ENCODE measurements around the gene PMEPA1. TPM values are rescaled to one million over a fixed set of nuclear protein-coding genes. Genes with fewer than 3 reads are reported as not detected.

PMEPA1 gene
- polyA plus RNA-seq, 2 of the 4 experiments (the other 2 are of a cell fraction) = 131 to 147 TPM

DNA sequence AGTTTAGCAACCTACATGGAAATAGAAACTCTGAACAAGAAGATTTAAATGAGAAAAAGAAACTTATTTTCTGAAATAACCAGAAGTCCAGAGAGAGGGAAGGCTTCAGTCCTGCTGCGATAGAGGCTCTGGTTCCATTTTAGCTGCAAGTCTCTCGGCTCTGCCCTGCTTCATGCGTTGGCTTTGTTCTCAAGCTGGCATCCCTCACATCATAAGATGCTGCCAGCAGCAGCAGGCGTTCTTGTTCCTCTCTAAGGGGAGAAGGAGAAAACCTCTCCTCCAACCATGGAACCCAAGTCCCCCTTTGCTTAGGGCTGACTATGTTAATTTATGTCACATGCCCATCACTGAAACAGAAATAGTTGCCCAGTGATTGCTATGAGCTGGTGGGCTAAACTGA lies 46.4 kb upstream of the PMEPA1 start:
- WGBS (ENCODE audit: missing lambda C conversion rate) = 92% methylated on average over 4 of the region's 4 CpGs
- no peak for DNase-seq (ENCODE audit: low read depth in 1 of 2, low spot score in 1 of 2)
- FAIRE-seq = no peak
- Histone ChIP-seq H3K9me3 (peaks cover 15% of the 10 kb centered on the region), H3K4me1 (peaks cover 3% of the 10 kb centered on the region; the same call in 1 of the 3 replicates), H3K4me2 (no peak overlapping the region), H3K4me3 (no peak overlapping the region), H3K27ac (peak overlapping the region in 1 of 2 experiments; percentile 73; a peak in 2 of 6 replicates)
- CTCF ChIA-PET = interaction anchor here (1.7 to 1.9 kb wide), 2 partner anchors 14 to 424 kb away, joined by 4 to 7 read pairs; no protein-coding TSS in a partner anchor
- ATAC-seq = no peak
- TF ChIP-seq EHF (CRISPR knock-in tag; IDR thresholded peaks at IDR 0.05) (no peak), FOXS1 (CRISPR knock-in tag; IDR thresholded peaks at IDR 0.05) (no peak), MAFK (IDR thresholded peaks at IDR 0.05; ENCODE audit: partially characterized antibody) (no peak), NR3C1 (IDR thresholded peaks at IDR 0.05) (no peak), MAX (IDR thresholded peaks at IDR 0.05) (no peak), RFX5 (IDR thresholded peaks at IDR 0.05) (no peak), FOSB (CRISPR knock-in tag; IDR thresholded peaks at IDR 0.05) (no peak), USF2 (IDR thresholded peaks at IDR 0.05) (no peak), KDM1A (IDR thresholded peaks at IDR 0.05; ENCODE audit: low read depth) (no peak), CHD2 (IDR thresholded peaks at IDR 0.05; ENCODE audit: low read length, partially characterized antibody) (no peak), SREBF2 (IDR thresholded peaks at IDR 0.05) (no peak), TP53 (CRISPR knock-in tag; IDR thresholded peaks at IDR 0.05) (no peak), EHMT2 (IDR thresholded peaks at IDR 0.05; ENCODE audit: low read depth) (no peak)
- POLR2A ChIA-PET = no interaction called here

DNA sequence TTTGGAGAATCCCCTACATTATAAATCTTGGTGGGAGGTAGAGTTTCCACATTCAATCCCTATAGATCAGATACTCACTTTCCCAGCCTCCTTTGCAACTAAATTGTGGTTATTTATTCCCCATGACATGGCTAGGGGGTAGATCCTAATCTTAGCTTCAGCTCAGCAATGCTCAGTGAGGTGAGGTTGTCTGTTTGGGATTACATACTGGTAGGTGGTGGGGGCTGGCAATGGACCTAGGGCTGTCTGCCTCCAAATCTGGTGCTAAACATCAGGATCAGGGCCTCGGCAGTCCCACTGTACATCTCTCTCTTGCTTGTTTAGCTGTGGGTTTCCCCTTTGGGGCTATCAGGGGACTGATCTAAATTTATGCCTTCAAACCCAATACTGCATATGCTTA lies 45.8 kb upstream of the PMEPA1 start:
- CTCF ChIA-PET = interaction anchor here (1.7 to 1.9 kb wide), 2 partner anchors 15 to 424 kb away, joined by 4 to 7 read pairs; no protein-coding TSS in a partner anchor
- peak overlapping the region in 1 of 2 experiments; percentile 73; a peak in 1 of 6 replicates for H3K27ac ChIP-seq

DNA sequence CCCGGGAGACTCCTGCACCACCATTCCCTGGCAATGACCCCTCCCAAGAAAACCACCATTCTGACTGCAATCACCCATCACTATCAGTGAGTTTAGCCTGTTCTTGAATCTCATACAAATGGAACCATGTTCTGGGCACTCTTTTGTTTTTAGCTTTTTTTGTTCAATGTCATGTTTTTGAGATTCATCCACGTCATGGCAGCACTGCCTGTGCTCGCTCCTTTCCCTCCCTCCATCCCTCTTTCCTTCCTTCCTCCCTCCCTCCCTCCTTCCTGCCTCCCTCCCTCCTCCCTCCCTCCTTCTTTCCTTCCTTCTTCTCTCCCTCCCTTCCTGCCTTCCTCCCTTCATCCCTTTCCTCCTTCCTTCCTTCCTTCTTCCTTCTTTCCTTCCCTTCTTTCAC lies 44.4 kb upstream of the PMEPA1 start:
- Histone ChIP-seq H3K9me3 (peaks cover 15% of the 10 kb centered on the region), H3K4me2 (no peak overlapping the region), H3K4me3 (no peak overlapping the region), H3K27ac (peak overlapping the region in 1 of 2 experiments; percentile 73; a peak in 3 of 6 replicates), H3K4me1 (peaks cover 10% of the 10 kb centered on the region)
- 87% methylated on average over 3 of the region's 3 CpGs for WGBS (ENCODE audit: missing lambda C conversion rate)
- ATAC-seq (no peak), FAIRE-seq (no peak), DNase-seq (ENCODE audit: low read depth in 1 of 2, low spot score in 1 of 2) (no peak)
- no peak for TF ChIP-seq NR3C1 (IDR thresholded peaks at IDR 0.05)
- TF ChIP-seq SREBF2 (IDR thresholded peaks at IDR 0.05) = no peak
- TF ChIP-seq ATOH8 (CRISPR knock-in tag; IDR thresholded peaks at IDR 0.05; ENCODE audit: low read depth) = no peak
- no peak for TF ChIP-seq RARB (CRISPR knock-in tag; IDR thresholded peaks at IDR 0.05)
- no peak for TF ChIP-seq JUN (IDR thresholded peaks at IDR 0.05)
- no peak for TF ChIP-seq TFCP2L1 (CRISPR knock-in tag; IDR thresholded peaks at IDR 0.05)
- TF ChIP-seq RFX5 (IDR thresholded peaks at IDR 0.05) = no peak
- no peak for TF ChIP-seq KDM1A (IDR thresholded peaks at IDR 0.05; ENCODE audit: low read depth)
- TF ChIP-seq GATA3 (IDR thresholded peaks at IDR 0.05; ENCODE audit: borderline replicate concordance) = no peak
- POLR2A ChIA-PET = interaction anchor here (1.2 kb wide), 1 partner anchor 18 kb away, joined by 3 read pairs; no protein-coding TSS in a partner anchor
- CTCF ChIA-PET = no interaction called here

More for the DNA sequence above, 45.8 kb upstream of the PMEPA1 start:
- WGBS (ENCODE audit: missing lambda C conversion rate) = 44% methylated on average over 1 of the region's 1 CpG
- H3K4me1 ChIP-seq = no peaks in the 10 kb centered on the region
- no peak overlapping the region for H3K4me2 ChIP-seq
- H3K4me3 ChIP-seq = no peak overlapping the region
- FAIRE-seq (no peak), DNase-seq (ENCODE audit: low read depth in 1 of 2, low spot score in 1 of 2) (no peak), ATAC-seq (no peak)
- POLR2A ChIA-PET = no interaction called here
- TF ChIP-seq PBX3 (IDR thresholded peaks at IDR 0.05) (no peak), HOXB13 (CRISPR knock-in tag; IDR thresholded peaks at IDR 0.05; ENCODE audit: low read depth) (no peak), JUNB (IDR thresholded peaks at IDR 0.05) (no peak), NFE2L2 (conservative IDR thresholded peaks at IDR 0.05; ENCODE audit: low read length) (no peak), POLR2AphosphoS2 (conservative IDR thresholded peaks at IDR 0.05; ENCODE audit: low read length) (no peak), PHF8 (IDR thresholded peaks at IDR 0.05; ENCODE audit: borderline replicate concordance, low read depth) (no peak), MAX (IDR thresholded peaks at IDR 0.05) (no peak), ZC3H11A (IDR thresholded peaks at IDR 0.05) (no peak), CHD4 (IDR thresholded peaks at IDR 0.05; ENCODE audit: borderline replicate concordance) (no peak), NR3C1 (IDR thresholded peaks at IDR 0.05) (no peak), CBX2 (IDR thresholded peaks at IDR 0.05; ENCODE audit: borderline replicate concordance, low read depth) (no peak), CHD2 (IDR thresholded peaks at IDR 0.05; ENCODE audit: low read length, partially characterized antibody) (no peak)
- peaks cover 15% of the 10 kb centered on the region for H3K9me3 ChIP-seq

Data from A549 (cell line).